Endothelial cell of hepatic sinusoid (primary cell): ENCODE data around the gene SYNE2.
"Not testable (repeated sequence)": the region's sequence is repeated elsewhere in the genome, so short reads cannot be mapped to it uniquely, and the experiment has no call there.

ENCODE experiments used
- in situ Hi-C: cut with HindIII; loops from 2 replicates; pipeline ENCODE4 v1.10.0; 2017; ENCODE audit warnings: low sequenced_read_pairs

SYNE2 gene

DNA sequence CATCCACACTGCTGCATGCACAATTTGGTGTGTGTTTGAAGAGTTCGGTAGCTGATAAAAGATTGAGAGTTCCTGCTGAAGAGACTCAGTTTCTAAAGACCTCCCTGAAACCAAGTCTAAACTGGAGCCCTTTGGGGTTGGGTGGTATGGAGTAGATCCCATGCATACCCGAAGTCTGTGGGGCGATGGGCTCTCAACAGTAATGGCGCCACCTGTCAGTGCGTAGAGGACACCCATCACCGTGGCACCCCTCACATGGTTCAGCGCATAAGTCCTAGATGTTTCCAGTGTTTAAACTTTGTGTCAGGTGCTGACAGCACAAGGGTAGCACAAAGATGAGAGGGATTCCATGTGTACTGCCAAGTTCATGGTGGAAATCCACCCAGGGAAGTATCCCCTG, 355.5 kb downstream of the SYNE2 start:
- in situ Hi-C loops, result no loop called here

DNA sequence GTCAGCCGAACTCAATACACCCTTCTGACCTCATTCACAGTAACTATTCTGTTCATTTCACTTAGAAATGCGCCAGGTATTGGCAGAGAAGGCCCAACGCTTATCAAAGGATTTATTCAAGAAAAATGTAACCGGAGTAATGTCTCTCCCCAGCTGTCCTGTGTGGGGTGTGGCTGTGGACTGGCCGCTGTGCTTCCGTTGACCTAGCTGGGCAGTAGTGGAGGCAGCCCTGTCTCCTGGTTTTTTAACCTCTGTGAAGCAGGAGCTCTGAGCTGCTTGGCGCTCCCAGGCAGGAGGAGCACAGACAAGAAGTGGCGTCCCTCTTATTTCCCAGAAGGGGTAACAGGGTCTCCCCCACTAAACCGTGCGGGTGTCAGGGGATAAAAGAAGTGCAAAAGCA, 356.2 kb downstream of the SYNE2 start:
- in situ Hi-C loops, result no loop called here

- in situ Hi-C loops, result no loop called here
These were observed 356.8 kb downstream of the SYNE2 start for GRCh38 chr14:64209444-64210131.

DNA sequence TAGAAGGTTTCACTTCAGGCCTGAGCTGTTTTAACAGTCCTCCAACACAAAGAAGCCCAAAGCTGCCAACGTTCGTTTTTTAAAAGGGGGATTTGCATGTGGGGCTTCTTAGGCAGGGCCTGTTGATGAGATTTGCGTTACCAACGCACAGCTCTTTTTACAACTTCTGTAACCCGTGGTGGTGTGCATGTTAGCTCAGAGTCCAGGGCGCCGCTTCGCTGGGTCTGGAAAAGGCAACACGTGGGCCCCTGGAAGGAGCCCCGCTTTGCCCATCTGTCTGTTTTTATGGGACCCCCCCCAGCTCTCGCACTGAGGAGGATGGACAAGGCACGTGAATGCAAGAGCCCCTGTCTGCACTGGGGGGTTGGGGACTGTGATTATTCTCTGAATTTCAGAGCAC, 357.4 kb downstream of the SYNE2 start:
- in situ Hi-C loops, result no loop called here

- in situ Hi-C loops, result not testable (repeated sequence)
These were observed 358.1 kb downstream of the SYNE2 start for GRCh38 chr14:64210912-64211311.

- in situ Hi-C loops, result no loop called here
These were observed 359.9 kb downstream of the SYNE2 start for GRCh38 chr14:64212666-64213065.

DNA sequence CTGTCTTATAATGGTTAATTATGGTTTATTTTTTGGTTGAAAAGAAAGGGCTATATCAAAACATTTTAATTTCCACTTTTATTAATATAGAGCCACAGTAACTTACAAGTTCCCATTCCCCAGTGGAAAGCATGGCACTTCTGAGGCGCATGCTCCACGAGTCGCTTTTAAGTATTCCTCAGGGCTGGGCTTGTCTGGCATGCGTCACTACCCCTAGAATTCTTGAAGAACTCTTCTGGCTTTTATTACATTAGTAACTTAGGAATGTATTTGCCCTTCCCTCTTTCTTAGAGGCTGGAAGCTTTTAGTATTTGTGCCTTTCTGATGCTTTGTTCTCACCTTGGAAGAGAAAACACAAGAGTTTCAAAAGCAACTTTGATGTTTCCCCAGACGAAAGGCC, 360.3 kb downstream of the SYNE2 start:
- in situ Hi-C loops, result no loop called here

DNA sequence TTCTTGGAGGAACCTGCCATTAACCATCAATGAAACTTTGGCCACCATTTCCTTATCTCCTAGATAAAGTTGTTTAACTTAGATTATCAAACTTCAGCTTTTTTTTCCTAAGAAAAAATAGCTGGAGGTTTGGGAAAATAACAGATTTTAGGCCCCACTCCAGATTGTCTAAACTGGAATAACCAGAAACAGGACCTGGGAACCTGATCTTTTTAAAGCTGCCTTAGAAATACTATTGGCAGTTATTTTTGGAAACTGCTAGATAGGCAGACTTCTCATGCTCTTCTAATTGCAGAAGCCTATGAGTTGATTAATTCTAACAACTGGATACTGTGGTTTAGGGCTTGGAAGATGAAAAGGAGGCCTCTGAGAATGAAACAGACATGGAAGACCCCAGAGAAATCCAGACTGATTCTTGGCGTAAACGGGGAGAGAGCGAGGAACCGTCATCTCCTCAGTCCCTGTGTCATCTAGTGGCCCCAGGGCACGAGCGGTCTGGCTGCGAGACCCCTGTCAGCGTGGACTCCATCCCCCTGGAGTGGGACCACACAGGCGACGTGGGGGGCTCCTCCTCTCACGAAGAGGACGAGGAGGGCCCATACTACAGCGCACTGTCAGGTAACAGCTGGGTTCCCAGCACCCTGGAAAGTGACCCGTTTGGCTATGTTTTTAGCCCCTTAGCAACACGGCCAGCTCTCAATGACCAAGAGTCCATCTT, 361.2 kb downstream of the SYNE2 start:
- in situ Hi-C loops, result no loop called here

DNA sequence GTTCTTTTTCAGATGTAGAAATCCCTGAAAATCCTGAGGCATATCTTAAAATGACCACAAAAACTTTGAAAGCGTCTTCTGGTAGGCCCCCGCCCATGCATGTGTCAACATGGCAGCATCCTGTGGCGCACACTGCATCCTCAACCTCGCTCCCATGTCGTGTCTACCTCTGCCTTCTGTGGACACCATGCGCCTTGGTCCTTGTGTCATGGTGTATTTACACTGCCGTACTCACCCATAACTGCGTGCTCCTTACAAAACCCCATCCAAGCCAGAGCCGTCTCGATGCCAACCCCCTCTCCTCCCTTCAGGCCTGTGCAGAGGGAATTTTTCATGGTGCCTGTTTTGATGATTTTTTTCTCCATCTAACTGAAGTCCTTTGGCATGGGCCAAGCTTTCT, 362.5 kb downstream of the SYNE2 start:
- in situ Hi-C loops, result no loop called here

DNA sequence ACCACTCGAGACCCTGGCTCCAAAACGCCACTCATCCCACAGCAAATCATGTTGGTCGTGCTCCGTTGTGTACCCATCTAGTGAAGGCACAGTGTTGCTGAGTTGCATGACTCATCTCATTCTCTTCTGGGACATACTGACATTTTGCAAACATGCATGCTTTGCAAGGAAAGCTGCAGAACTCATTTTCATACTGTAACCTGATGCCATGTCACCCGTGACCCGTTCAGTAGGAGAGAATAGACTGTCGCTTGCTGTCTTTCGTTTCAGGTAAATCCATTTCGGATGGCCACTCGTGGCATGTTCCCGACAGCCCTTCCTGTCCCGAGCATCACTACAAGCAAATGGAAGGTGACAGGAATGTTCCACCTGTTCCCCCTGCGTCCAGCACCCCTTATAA, 363.2 kb downstream of the SYNE2 start:
- in situ Hi-C loops, result no loop called here

DNA sequence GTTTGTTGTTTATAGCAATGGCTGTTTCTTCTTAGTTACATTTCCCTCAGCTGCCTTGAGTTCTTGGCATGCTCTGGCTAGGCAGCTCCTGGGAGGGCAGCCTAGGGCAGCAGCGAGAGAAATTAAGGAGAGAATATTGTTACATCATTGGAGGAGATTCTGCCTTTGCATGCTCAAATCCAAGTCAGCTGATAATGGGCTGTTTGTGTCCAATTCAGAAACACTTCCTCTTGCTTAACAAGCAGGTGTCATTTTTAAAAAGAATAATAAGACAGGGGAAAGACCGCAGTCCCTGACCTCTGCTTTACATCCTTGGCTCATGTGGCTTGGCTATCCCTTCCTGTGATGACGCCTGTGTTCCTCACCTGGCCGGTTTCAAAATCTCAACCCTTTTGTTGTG, 364.5 kb downstream of the SYNE2 start:
- in situ Hi-C loops, result no loop called here

- in situ Hi-C loops, result no loop called here
These were observed 365.0 kb downstream of the SYNE2 start for GRCh38 chr14:64217834-64218233.

- in situ Hi-C loops, result no loop called here
These were observed 365.8 kb downstream of the SYNE2 start for GRCh38 chr14:64218344-64219240.

- in situ Hi-C loops, result no loop called here
These were observed 367.3 kb downstream of the SYNE2 start for GRCh38 chr14:64220056-64220455.

DNA sequence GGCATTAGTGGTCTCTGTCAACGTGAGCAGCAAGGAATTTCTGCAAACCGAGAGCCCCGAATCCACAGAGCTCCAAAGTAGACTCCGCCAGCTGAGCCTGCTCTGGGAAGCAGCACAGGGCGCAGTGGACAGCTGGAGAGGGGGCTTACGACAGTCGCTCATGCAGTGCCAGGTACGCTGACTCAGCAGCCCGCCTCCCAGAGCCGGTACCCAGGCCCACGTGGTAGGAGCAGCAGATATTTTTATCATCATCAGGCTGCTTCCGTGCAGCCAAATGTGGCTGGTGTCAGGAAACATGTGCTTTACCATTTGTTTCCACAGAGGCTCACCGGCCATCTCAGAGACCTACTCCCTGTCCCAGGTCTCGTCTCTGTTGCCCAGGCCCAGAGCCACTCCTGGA, 367.7 kb downstream of the SYNE2 start:
- in situ Hi-C loops, result no loop called here

GRCh38 chr14:64221391-64222003, 368.7 kb downstream of the SYNE2 start:
- in situ Hi-C loops, result no loop called here

GRCh38 chr14:64225151-64225757, 372.4 kb downstream of the SYNE2 start:
- in situ Hi-C loops, result no loop called here

DNA sequence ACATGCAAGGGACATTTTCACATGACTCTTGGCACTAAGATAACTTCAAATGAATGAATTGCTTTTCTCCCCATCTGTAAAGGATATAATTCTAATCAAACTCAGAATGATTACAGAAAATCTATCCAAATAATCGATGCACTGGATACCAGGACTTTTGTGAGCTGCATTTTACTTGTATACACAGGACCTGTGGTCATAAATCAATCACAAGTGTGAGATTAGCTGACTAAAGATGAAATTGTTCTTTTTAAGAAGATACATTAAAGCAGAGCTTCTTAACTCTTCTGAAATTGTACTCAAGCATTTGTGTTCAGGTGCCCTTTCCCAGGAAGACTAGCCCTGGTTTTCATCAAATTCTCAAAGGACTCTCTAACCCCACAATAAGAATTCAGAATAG, 375.1 kb downstream of the SYNE2 start:
- in situ Hi-C loops, result no loop called here

DNA sequence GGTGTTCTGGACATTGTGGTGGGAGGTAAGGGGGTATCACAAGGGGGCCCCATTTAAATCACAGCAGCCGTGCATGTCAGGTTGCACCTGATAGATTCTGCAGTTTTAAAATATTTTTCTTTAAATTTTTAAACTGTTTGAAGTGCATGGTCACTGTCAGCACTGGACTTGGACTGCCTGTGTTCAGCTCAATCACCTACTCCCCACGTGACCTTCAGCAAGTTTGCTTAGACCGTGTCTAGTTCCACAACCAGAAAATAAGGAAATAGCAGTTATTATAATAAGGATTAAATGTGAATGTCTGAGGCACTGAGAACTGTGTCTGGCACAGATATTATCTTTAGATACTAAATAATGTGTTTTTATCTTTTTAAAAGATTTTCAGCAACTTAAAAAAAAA, 376.7 kb downstream of the SYNE2 start:
- in situ Hi-C loops, result no loop called here

- in situ Hi-C loops, result no loop called here
These were observed 379.5 kb downstream of the SYNE2 start for GRCh38 chr14:64232095-64232838.
